ENCODE results near the gene ATP5PO. TPM values are rescaled to one million over a fixed set of nuclear protein-coding genes. Genes with fewer than 3 reads are reported as not detected.

ATP5PO gene
- polyA plus RNA-seq, 1 of the 3 experiments (the other 2 are of a cell fraction), result 148 TPM

DNA sequence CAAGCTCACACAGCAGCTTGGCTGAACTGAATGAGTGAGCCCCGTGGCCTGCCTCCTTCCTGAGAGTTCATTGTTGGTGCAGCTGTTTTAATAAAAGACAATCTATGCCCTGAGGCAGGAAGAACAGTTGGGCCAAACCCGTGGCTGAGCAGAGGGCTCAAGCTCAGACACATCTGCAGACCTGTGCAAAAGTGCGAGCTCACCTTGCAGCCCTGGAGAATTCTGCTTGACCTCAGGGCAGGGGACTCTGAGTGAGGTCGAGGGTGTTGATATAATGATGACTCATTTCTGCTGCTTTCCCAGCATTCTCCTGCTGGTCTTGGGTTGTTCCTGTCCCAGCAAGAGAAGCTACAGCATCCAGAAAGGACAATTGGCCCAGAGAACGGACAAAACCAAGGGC lies 61.0 kb downstream of the ATP5PO start:
- Histone ChIP-seq H2AFZ (ENCODE audit: low read depth) (peak overlapping the region; percentile 73; the same call in 1 of the 2 replicates), H4K20me1 (ENCODE audit: insufficient read depth) (no peaks in the 10 kb centered on the region), H3K9ac (no peak overlapping the region), H3K27ac (ENCODE audit: low read depth in 2 of 2, low read length in 1 of 2) (no peak overlapping the region), H3K9me2 (no peaks in the 10 kb centered on the region), H3K4me3 (ENCODE audit: low read depth in 2 of 2, low read length in 1 of 2) (no peak overlapping the region), H3K9me3 (no peaks in the 10 kb centered on the region), H3K4me1 (ENCODE audit: control insufficient read depth in 1 of 2, insufficient read depth in 2 of 2, low read depth in 1 of 2, low read length in 1 of 2) (peaks cover 0 to 6% of the 10 kb centered on the region in 2 experiments; a peak in 1 of 4 replicates), H3K36me3 (replicated peaks in 1 of 2; ENCODE audit: control insufficient read depth in 1 of 2, insufficient read depth in 2 of 2, low read length in 1 of 2) (no peaks in the 10 kb centered on the region), H3K79me2 (ENCODE audit: insufficient read depth) (no peaks in the 10 kb centered on the region), H3K4me2 (no peak overlapping the region), H3K27me3 (ENCODE audit: insufficient read depth) (no peaks in the 10 kb centered on the region), H3F3A (replicated peaks; ENCODE audit: insufficient read depth) (no peaks in the 10 kb centered on the region)
- POLR2A ChIA-PET, result no interaction called here
- 33% methylated on average over 4 of the region's 5 CpGs for WGBS (ENCODE audit: low lambda C conversion rate)
- TF ChIP-seq FOXJ3 (CRISPR knock-in tag; IDR thresholded peaks at IDR 0.05), result no peak
- TF ChIP-seq EP300 (IDR thresholded peaks at IDR 0.05; ENCODE audit: borderline replicate concordance in 1 of 2, low read depth in 1 of 2, low read length in 1 of 2), result no peak
- no peak for TF ChIP-seq YY1 (IDR thresholded peaks at IDR 0.05; ENCODE audit: low read depth)
- TF ChIP-seq ZBTB33 (IDR thresholded peaks at IDR 0.05; ENCODE audit: borderline replicate concordance, low read depth), result no peak
- TF ChIP-seq USF1 (IDR thresholded peaks at IDR 0.05; ENCODE audit: borderline replicate concordance, low read depth), result no peak
- TF ChIP-seq RAD21 (IDR thresholded peaks at IDR 0.05; ENCODE audit: low read length), result no peak
- TF ChIP-seq REST (IDR thresholded peaks at IDR 0.05; ENCODE audit: low read depth, low read length), result no peak
- TF ChIP-seq TCF12 (IDR thresholded peaks at IDR 0.05), result no peak
- no peak for TF ChIP-seq PBX3 (IDR thresholded peaks at IDR 0.05)
- TF ChIP-seq FOXM1 (IDR thresholded peaks at IDR 0.05; ENCODE audit: low read depth), result no peak
- DNase-seq, result no peak
- CTCF ChIA-PET, result interaction anchor here (1.5 kb wide), 1 partner anchor 40 kb away, joined by 3 read pairs; no protein-coding TSS in a partner anchor

Other genes starting within 250 kb of the ATP5PO start
- 26.8 and 69.2 TPM in 2 replicates for gene MRPS6, start 157.8 kb upstream of the ATP5PO start, polyA plus RNA-seq (2012; rRNA removed)
- 3.0 and 3.2 TPM in 2 replicates for gene SLC5A3, start 157.8 kb upstream of the ATP5PO start, polyA plus RNA-seq (2012; rRNA removed)

All from SK-N-SH (cell line).